K562 (cell line): ENCODE data around the gene ID2. TPM values are rescaled to one million over a fixed set of nuclear protein-coding genes. Genes with fewer than 3 reads are reported as not detected.

Experiments used
- CBFA2T2 ChIP-seq: fragments of 450-650 bp; conservative IDR thresholded peaks from 2 replicates; pipeline ENCODE4 v1.6.1; 2017; ENCODE audit warnings: mild to moderate bottlenecking
- CEBPG ChIP-seq, 3 experiments: fragments of 200-800 bp in 1 of 3; sonication (Bioruptor generic) in 1 of 3; sonication (generic) in 1 of 3; formaldehyde crosslinking in 1 of 3; IDR thresholded peaks in 2 of 3; conservative IDR thresholded peaks in 1 of 3; 2 replicates each; pipeline versions ENCODE4 v1.6.1 to v1.8.0; 2016 to 2022; ENCODE audit warnings: missing compliant biosample characterization in 2 of 3, missing genetic modification characterization in 2 of 3, mild to moderate bottlenecking in 1 of 3, missing genetic modification reagents in 1 of 3
- CXXC5 ChIP-seq: fragments of 250-450 bp; sonication (Bioruptor Pico); IDR thresholded peaks from 2 replicates; pipeline ENCODE4 v1.8.0; 2022; ENCODE audit warnings: inconsistent platforms, mild to moderate bottlenecking, moderate library complexity
- KAT2B ChIP-seq: IDR thresholded peaks from one replicate; pipeline ENCODE4 v1.6.1; 2012; ENCODE audit warnings: low read depth, mild to moderate bottlenecking, control low read depth, inconsistent platforms, low read length, moderate library complexity
- MEF2A ChIP-seq: IDR thresholded peaks from 2 replicates; pipeline ENCODE4 v1.6.1; 2011; ENCODE audit warnings: low read depth, mild to moderate bottlenecking, low read length, moderate library complexity; ENCODE audit not compliant: control insufficient read depth
- MEIS2 ChIP-seq: fragments of 450-650 bp; IDR thresholded peaks from 2 replicates; pipeline ENCODE4 v1.6.1; 2014; ENCODE audit warnings: mild to moderate bottlenecking; ENCODE audit not compliant: partially characterized antibody
- MXI1 ChIP-seq: IDR thresholded peaks from 2 replicates; pipeline ENCODE4 v1.6.1; 2011; ENCODE audit warnings: low read depth, mild to moderate bottlenecking, improper control_type of control experiment, low read length
- MYBL2 ChIP-seq, 2 experiments: fragments of 450-650 bp in 1 of 2; sonication (generic) in 1 of 2; formaldehyde crosslinking in 1 of 2; IDR thresholded peaks; 2 replicates each; pipeline versions ENCODE4 v1.6.1 to v1.8.1; 2017 to 2022; ENCODE audit warnings: borderline replicate concordance in 1 of 2, inconsistent platforms in 1 of 2, low read depth in 1 of 2, mild to moderate bottlenecking in 1 of 2, missing genetic modification reagents in 1 of 2, moderate library complexity in 1 of 2
- NBN ChIP-seq: fragments of 450-650 bp; IDR thresholded peaks from 2 replicates; pipeline ENCODE4 v1.6.1; 2016; ENCODE audit warnings: low read depth, mild to moderate bottlenecking
- NELFE ChIP-seq: IDR thresholded peaks from 2 replicates; pipeline ENCODE4 v1.6.1; 2011; ENCODE audit warnings: mild to moderate bottlenecking; ENCODE audit not compliant: insufficient read depth, insufficient read length
- NONO ChIP-seq, 2 experiments: fragments of 200-400 bp in 1 of 2; fragments of 450-650 bp in 1 of 2; formaldehyde crosslinking in 1 of 2; IDR thresholded peaks; 2 replicates each; pipeline ENCODE4 v1.6.1; 2017; ENCODE audit warnings: low read depth in 2 of 2, mild to moderate bottlenecking in 2 of 2, moderate library complexity in 2 of 2, low read length in 1 of 2
- TBL1XR1 ChIP-seq, 2 experiments: IDR thresholded peaks; 2 replicates each; pipeline ENCODE4 v1.6.1; 2012; ENCODE audit warnings: improper control_type of control experiment in 2 of 2, low read length in 2 of 2, mild to moderate bottlenecking in 1 of 2
- ZC3H4 ChIP-seq: sonication (generic); formaldehyde crosslinking; IDR thresholded peaks from 2 replicates; pipeline ENCODE4 v1.9.0; 2021; ENCODE audit warnings: missing genetic modification reagents, borderline replicate concordance
- ZKSCAN1 ChIP-seq: fragments of 150-350 bp; IDR thresholded peaks from 2 replicates; pipeline ENCODE4 v1.6.1; 2016; ENCODE audit warnings: low read depth, low read length
- ZNF133 ChIP-seq: fragments of 250-450 bp; sonication (Bioruptor Pico); IDR thresholded peaks from 2 replicates; pipeline ENCODE4 v1.4.0; 2020; ENCODE audit warnings: mild to moderate bottlenecking
- ZNF24 ChIP-seq: fragments of 450-650 bp; IDR thresholded peaks from 2 replicates; pipeline ENCODE4 v1.6.1; 2016
- ZNF75A ChIP-seq: fragments of 450-650 bp; formaldehyde crosslinking; IDR thresholded peaks from 2 replicates; pipeline ENCODE4 v1.4.0; 2020; ENCODE audit warnings: mild to moderate bottlenecking
- ZNF764 ChIP-seq: fragments of 250-450 bp; sonication (Bioruptor Pico); IDR thresholded peaks from 2 replicates; pipeline ENCODE4 v1.4.0; 2020; ENCODE audit warnings: low read depth, mild to moderate bottlenecking, moderate library complexity
- polyA plus RNA-seq, 8 experiments: library from polyadenylated mRNA; depleted of rRNA in 4 of 8; stranded (reverse) in 5 of 8; unstranded in 3 of 8; fragments of >200 nt; fragmentation: Nextera tagmentation in 2 of 8; fragmentation: Illumina TruSeq in 1 of 8; extraction: Ambion mirVana in 2 of 8; extraction: Trizol in 1 of 8; gene quantifications; 2 replicates each; pipeline versions ENCODE4 v1.2.1 to v1.2.3, GENCODE V29; 2011 to 2014; ENCODE audit warnings: inconsistent platforms in 1 of 8, missing spikeins in 1 of 8
- total RNA-seq, 7 experiments: library from RNA; depleted of rRNA in 6 of 7; stranded (reverse); fragments of >200 nt in 6 of 7; fragmentation: Illumina TruSeq in 2 of 7; extraction: Trizol in 2 of 7; gene quantifications; 2 replicates each; pipeline versions ENCODE4 v1.2.1 to v1.2.3, GENCODE V29; 2011 to 2021; ENCODE audit warnings: low replicate concordance in 1 of 7
- TF ChIP-seq, protein P1 (sequence below), 2 experiments: fragments of 200-800 bp in 1 of 2; sonication (Bioruptor generic) in 1 of 2; sonication (generic) in 1 of 2; formaldehyde crosslinking in 1 of 2; IDR thresholded peaks in 1 of 2; conservative IDR thresholded peaks in 1 of 2; 2 replicates each; pipeline versions ENCODE4 v1.5.0 to v1.6.1; 2016 to 2020; ENCODE audit warnings: missing compliant biosample characterization in 1 of 2, missing genetic modification characterization in 1 of 2, missing genetic modification reagents in 1 of 2
- TF ChIP-seq, protein P2 (sequence below): fragments of 200-400 bp; formaldehyde crosslinking; IDR thresholded peaks from 2 replicates; pipeline ENCODE4 v1.6.1; 2017; ENCODE audit warnings: mild to moderate bottlenecking, low read depth, low read length, moderate library complexity
- TF ChIP-seq, protein P3 (sequence below): fragments of 450-650 bp; IDR thresholded peaks from one replicate; pipeline ENCODE4 v1.6.1; 2018; ENCODE audit warnings: mild to moderate bottlenecking, moderate library complexity; ENCODE audit not compliant: partially characterized antibody

The ID2 gene
- total and polyA plus RNA-seq, 9 of the 15 experiments (the other 6 are each of a cell fraction or from before 2014, with no cell fraction given): 8.0 to 35.7 (median 16.6) TPM

- TF ChIP-seq NBN: no peak
- no peak for TF ChIP-seq ZNF133 (CRISPR knock-in tag)
- TF ChIP-seq ZNF764 (CRISPR knock-in tag): no peak
- no peak for TF ChIP-seq KAT2B
- TF ChIP-seq CEBPG (CRISPR knock-in tag; IDR thresholded peaks at IDR 0.05): no peak
- TF ChIP-seq CEBPG (tag; conservative IDR thresholded peaks at IDR 0.05 in 1 of 2, IDR thresholded peaks at IDR 0.05 in 1 of 2): no peak
- TF ChIP-seq MEF2A: no peak
- peak; percentile 84 for TF ChIP-seq NELFE
- TF ChIP-seq, protein P1, sequence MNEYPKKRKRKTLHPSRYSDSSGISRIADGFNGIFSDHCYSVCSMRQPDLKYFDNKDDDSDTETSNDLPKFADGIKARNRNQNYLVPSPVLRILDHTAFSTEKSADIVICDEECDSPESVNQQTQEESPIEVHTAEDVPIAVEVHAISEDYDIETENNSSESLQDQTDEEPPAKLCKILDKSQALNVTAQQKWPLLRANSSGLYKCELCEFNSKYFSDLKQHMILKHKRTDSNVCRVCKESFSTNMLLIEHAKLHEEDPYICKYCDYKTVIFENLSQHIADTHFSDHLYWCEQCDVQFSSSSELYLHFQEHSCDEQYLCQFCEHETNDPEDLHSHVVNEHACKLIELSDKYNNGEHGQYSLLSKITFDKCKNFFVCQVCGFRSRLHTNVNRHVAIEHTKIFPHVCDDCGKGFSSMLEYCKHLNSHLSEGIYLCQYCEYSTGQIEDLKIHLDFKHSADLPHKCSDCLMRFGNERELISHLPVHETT (CRISPR knock-in tag; conservative IDR thresholded peaks at IDR 0.05 in 1 of 2, IDR thresholded peaks at IDR 0.05 in 1 of 2): 0 out of 4 replicates have a peak, but pooled peaks of 1 of the 2 experiments have one; percentile 3
- no peak for TF ChIP-seq MEIS2
- TF ChIP-seq MXI1: no peak
- TF ChIP-seq ZC3H4 (CRISPR knock-in tag): no peak
- TF ChIP-seq TBL1XR1 (IDR thresholded peaks at IDR 0.05; ENCODE audit: low read length in 2 of 2): 0 out of 4 replicates have a peak, but pooled peaks of 1 of the 2 experiments have one; percentile 5
- TF ChIP-seq, protein P2, sequence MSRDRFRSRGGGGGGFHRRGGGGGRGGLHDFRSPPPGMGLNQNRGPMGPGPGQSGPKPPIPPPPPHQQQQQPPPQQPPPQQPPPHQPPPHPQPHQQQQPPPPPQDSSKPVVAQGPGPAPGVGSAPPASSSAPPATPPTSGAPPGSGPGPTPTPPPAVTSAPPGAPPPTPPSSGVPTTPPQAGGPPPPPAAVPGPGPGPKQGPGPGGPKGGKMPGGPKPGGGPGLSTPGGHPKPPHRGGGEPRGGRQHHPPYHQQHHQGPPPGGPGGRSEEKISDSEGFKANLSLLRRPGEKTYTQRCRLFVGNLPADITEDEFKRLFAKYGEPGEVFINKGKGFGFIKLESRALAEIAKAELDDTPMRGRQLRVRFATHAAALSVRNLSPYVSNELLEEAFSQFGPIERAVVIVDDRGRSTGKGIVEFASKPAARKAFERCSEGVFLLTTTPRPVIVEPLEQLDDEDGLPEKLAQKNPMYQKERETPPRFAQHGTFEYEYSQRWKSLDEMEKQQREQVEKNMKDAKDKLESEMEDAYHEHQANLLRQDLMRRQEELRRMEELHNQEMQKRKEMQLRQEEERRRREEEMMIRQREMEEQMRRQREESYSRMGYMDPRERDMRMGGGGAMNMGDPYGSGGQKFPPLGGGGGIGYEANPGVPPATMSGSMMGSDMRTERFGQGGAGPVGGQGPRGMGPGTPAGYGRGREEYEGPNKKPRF: no peak
- 0 out of 2 replicates have a peak, but pooled peaks have one; percentile 20 for TF ChIP-seq ZKSCAN1
- peak; percentile 57 for TF ChIP-seq CXXC5 (CRISPR knock-in tag)
- TF ChIP-seq ZNF24: peak; percentile 52; the same call in 1 of the 2 replicates
- TF ChIP-seq, protein P3, sequence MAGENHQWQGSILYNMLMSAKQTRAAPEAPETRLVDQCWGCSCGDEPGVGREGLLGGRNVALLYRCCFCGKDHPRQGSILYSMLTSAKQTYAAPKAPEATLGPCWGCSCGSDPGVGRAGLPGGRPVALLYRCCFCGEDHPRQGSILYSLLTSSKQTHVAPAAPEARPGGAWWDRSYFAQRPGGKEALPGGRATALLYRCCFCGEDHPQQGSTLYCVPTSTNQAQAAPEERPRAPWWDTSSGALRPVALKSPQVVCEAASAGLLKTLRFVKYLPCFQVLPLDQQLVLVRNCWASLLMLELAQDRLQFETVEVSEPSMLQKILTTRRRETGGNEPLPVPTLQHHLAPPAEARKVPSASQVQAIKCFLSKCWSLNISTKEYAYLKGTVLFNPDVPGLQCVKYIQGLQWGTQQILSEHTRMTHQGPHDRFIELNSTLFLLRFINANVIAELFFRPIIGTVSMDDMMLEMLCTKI: no peak
- no peak for TF ChIP-seq CBFA2T2
- TF ChIP-seq MYBL2 (IDR thresholded peaks at IDR 0.05; ENCODE audit: low read depth): no peak
- no peak for TF ChIP-seq MYBL2 (CRISPR knock-in tag; IDR thresholded peaks at IDR 0.05; ENCODE audit: borderline replicate concordance)
- no peak for TF ChIP-seq ZNF75A (CRISPR knock-in tag)
- peak; percentile 47 to 96; a peak in 2 of 4 replicates for TF ChIP-seq NONO (IDR thresholded peaks at IDR 0.05; ENCODE audit: low read depth in 2 of 2, low read length in 1 of 2)
Measured at GRCh38 chr2:8681786-8682692, at the start of gene ID2 (continued).
